Measurements from ENCODE around the gene ITPKC. TPM values are rescaled to one million over a fixed set of nuclear protein-coding genes. Genes with fewer than 3 reads are reported as not detected.
"Not testable (repeated sequence)": the region's sequence is repeated elsewhere in the genome, so short reads cannot be mapped to it uniquely, and the experiment has no call there.

The ITPKC gene
- total RNA-seq, 1 experiment from 2014 or later, result 4.1 TPM

DNA sequence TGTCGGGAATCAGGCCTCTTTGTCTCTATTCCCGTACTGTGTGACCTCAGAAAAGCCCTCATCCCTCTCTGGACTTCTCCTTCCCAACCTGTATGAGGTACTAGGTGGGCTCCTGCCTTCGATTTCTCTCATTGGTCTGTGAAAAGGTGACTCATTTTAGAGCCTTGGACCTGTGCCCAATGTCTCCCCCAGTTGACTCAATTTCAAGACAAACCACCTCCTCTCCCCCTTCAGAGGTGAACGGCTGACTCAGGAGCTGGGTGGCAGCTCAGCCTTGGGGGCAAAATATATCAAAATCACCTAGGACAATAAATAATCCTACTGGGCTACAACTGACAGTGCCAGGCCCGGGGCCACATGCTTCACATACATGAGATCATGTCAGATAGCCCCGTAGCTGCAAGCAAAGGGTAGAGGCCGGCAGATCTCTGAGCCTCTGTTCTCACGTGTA is 856 bp upstream of the ITPKC start:
- peak; percentile 96 for DNase-seq (ENCODE audit: low read depth)

GRCh38 chr19:40717325-40717879 is 490 bp downstream of the ITPKC start:
- no peak for DNase-seq (ENCODE audit: low read depth)

- DNase-seq (ENCODE audit: low read depth), result no peak
These were observed 1.2 kb downstream of the ITPKC start for GRCh38 chr19:40717880-40718773.

DNA sequence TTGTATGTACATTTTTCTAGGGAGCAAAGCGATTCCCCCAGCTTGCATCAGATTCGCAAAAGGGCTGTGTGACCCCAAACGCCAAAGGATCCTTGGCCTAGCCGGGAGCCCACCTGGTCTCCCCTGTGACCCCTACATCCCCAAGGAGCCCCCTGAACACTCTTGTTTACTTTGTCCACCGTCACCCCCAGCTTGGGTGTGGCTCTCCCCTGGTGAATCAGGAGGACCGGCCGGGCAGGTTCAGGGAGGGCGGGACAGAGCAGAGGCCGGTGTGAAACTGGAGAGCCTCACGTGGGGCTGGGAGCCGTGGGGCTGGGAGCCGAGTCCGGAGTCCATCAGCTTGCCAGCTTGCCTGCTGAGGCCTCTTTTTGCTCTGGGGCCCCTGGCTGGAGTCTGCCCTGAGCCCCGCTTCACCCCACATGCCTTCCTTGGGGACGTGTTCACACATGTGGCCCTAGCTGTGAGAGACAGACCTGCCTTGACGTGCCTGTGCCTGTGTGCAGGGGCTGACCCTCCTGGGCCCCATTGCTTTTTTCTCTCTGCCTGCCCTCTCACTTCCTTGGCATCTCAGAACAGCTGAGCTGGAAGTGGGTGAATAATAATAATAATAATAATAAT is 2.0 kb downstream of the ITPKC start:
- peak; percentile 28 for DNase-seq (ENCODE audit: low read depth)

DNA sequence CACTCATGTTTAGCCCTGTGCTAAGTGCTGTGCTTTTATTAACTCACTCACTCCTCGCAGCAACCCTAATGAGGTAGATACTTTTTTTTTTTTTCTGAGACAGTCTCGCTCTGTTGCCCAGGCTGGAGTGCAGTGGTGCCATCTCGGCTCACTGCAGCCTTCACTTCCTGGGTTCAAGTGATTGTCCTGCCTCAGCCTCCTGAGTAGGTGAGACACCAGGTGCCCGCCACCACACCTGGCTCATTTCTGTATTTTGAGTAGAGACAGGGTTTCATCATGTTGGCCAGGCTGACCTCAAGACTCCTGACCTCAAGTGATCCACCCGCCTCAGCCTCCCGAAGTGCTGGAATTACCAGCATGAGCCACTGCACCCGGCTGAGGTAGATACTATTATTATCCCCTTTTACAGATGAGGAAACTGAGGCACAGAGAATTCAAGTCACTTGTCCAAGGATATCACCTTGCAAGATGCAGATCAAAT is 2.5 kb downstream of the ITPKC start:
- DNase-seq (ENCODE audit: low read depth), result no peak

GRCh38 chr19:40721140-40721486 is 4.2 kb downstream of the ITPKC start:
- DNase-seq (ENCODE audit: low read depth), result no peak

DNA sequence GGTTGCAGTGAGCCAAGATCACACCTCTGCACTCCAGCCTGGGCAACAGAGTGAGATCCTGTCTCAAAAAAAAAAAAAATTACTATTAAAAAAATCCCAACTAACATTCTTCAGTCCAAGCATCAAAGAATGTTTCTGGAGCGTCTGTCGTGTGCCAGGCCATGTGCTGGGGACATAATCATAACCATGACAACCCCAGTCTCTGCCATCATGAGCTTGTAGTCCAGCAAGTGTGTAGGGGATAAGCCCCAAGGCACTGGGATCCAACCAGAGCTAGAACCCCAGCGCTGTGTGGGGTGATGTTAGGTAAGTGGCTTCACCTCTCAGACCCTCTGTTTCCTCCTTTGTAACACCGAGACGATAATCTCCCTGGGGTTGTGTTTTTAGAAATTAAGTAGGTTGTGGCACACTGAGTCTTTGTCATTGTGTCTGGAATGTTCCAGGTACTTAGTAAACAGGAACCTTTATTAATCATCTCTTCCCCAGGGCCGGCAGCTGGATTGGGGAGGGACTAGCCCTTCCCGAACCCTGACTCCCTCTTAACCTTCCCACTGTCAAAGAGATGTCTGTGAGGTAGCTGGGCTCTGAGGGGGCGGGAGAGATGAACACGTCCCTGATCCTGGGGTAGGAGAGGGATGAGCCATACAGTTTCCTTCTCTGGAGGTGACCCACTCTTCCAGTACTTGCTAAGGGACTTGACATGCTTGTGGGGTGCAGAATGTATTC is 5.2 kb downstream of the ITPKC start:
- DNase-seq (ENCODE audit: low read depth), result no peak

DNA sequence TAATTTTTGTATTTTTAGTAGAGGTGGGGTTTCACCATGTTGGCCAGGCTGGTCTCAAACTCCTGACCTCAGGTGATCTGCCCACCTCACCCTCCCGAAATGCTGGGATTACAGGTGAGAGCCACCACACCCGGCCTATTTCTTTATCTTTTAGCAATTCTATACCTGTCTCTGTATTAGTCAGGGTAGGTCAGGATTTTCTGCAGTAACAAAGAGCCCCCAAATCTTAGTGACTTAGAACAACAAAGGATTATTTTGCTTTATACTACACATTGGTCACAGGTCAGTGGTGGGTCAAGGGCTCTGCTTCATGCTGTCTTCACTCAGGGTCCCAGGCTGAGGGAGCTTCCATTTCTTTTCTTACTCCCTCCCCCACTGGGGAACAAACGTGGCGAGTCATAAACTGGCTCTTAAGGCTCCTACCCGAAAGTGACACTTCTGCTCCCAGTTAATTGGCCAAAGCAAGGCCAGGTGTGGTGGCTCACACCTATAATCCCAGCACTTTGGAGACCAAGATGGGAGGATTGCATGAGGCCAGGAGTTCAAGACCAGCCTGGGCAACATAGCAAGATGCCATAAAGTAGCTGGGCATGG is 6.8 kb downstream of the ITPKC start:
- no peak for DNase-seq (ENCODE audit: low read depth)

- DNase-seq (ENCODE audit: low read depth), result no peak
These were observed 7.4 kb downstream of the ITPKC start for GRCh38 chr19:40724315-40724714.

- no peak for DNase-seq (ENCODE audit: low read depth)
These were observed 7.9 kb downstream of the ITPKC start for GRCh38 chr19:40724855-40725254.

DNA sequence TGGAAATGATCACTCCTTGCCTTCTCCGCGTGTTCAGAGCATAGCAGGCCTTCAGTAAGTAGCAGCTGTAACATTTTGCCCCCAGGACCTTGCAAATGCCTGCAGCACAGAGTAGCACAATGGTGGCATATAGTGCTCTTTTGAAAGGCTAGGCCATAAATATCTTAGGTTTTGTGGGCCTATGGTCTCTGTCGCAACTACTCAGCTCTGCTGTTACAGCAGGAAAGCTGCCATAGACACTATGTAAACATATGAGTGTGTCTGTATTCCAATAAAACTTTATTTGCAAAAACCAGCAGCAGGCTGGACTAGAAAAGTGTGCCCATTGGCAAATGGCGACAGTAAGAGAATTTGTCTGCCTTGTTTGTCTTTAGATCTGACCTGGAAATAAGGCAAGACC is 9.4 kb downstream of the ITPKC start:
- DNase-seq (ENCODE audit: low read depth), result no peak

GRCh38 chr19:40730065-40730464 is 13.2 kb downstream of the ITPKC start:
- not testable (repeated sequence) for DNase-seq (ENCODE audit: low read depth)

DNA sequence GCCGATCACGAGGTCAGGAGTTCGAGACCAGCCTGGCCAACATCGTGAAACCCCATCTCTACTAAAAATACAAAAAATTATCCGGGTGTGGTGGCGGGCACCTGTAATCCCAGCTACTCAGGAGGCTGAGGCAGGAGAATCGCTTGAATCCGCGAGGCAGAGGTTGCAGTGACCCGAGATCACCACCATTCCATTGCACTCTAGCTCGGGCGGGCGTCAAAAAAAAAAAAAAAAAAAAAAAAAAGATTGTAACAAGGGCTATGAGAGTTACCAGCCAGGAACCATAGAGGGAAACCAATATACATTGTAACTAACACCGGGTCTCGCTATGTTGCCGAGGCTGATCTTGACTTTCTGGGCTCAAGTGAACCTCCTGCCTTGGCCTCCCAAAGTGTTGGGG is 15.4 kb downstream of the ITPKC start:
- not testable (repeated sequence) for DNase-seq (ENCODE audit: low read depth)

GRCh38 chr19:40733149-40733548 is 16.2 kb downstream of the ITPKC start:
- no peak for DNase-seq (ENCODE audit: low read depth)

GRCh38 chr19:40735013-40735771 is 18.3 kb downstream of the ITPKC start:
- DNase-seq (ENCODE audit: low read depth), result no peak

GRCh38 chr19:40736661-40737060 is 19.7 kb downstream of the ITPKC start:
- DNase-seq (ENCODE audit: low read depth), result no peak

GRCh38 chr19:40737102-40737644 is 20.3 kb downstream of the ITPKC start:
- DNase-seq (ENCODE audit: low read depth), result no peak

DNA sequence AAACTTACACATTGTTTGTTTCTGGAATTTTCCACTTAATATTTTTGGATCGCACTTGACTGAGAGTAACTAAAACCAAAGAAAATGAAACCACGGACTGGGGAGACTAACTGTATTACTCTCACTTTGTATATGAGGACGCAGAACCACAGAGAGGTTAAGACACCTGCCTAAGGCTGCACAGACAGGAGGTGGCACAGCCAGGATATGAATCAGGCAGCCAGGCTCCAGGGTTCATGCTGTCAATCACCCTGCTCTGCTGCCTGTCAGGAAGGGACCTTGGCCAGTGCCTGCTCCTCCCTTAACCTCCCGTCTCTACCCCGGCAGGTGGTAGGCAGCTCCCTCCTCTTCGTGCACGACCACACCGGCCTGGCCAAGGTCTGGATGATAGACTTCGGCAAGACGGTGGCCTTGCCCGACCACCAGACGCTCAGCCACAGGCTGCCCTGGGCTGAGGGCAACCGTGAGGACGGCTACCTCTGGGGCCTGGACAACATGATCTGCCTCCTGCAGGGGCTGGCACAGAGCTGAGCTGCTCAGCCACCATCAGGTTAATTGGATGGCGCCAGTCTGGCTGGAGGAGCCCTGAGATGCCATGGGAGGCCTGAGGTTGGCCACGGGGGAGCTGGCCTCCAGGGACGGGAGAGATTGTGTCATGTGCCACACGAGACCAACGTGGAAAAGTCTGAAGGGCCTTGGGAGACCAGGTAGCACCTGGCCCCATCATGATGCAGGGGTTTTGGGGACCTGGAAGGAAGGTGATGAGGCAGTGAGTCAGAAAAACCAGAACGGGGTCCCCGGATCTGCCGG is 22.3 kb downstream of the ITPKC start:
- DNase-seq (ENCODE audit: low read depth), result no peak

- DNase-seq (ENCODE audit: low read depth), result no peak
These were observed 23.2 kb downstream of the ITPKC start for GRCh38 chr19:40739871-40740703.

Data from RPMI7951 (cell line).